ENCODE measurements around the gene TMF1. TPM values are rescaled to one million over a fixed set of nuclear protein-coding genes. Genes with fewer than 3 reads are reported as not detected.

Gene TMF1
- total and polyA plus RNA-seq, 2 experiments from 2014 or later, result 15.8 to 21.3 TPM

DNA sequence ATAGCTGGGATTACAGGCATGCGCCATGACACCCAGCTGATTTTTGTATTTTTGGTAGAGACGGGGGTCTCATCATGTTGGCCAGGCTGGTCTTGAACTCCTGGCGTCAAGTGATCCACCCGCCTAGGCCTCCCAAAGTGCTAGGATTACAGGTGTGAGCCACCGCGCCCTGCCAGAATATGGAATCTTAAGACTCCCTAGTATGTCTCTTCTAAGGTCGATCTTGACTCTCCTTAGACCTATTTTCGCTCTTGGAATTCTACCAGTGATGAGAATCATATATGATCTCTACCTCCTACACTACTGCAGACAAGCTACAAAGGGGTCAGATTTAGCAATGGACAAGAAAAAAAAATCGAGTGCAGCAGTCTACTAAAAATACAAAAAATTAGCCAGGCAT, 19.4 kb downstream of the TMF1 start:
- Histone ChIP-seq H3K4me1 (ENCODE audit: insufficient read depth) (no peaks in the 10 kb centered on the region), H2AFZ (no peak overlapping the region), H3F3A (replicated peaks; ENCODE audit: low read depth) (no peaks in the 10 kb centered on the region), H3K36me3 (ENCODE audit: insufficient read depth) (peaks cover 19% of the 10 kb centered on the region), H3K27ac (ENCODE audit: low read depth) (no peak overlapping the region), H3K4me3 (no peak overlapping the region), H3K27me3 (ENCODE audit: insufficient read depth) (no peaks in the 10 kb centered on the region), H4K20me1 (replicated peaks; ENCODE audit: insufficient read depth) (no peaks in the 10 kb centered on the region), H3K9me2 (ENCODE audit: insufficient read depth) (no peaks in the 10 kb centered on the region), H3K4me2 (no peak overlapping the region), H3K79me2 (replicated peaks; ENCODE audit: insufficient read depth) (no peaks in the 10 kb centered on the region)
- Mint-ChIP-seq H3K4me3 (no peak overlapping the region), H3K4me1 (no peaks in the 10 kb centered on the region), H3K27ac (no peak overlapping the region), H3K27me3 (ENCODE audit: insufficient read depth, low read depth, poor library complexity) (peaks cover 2% of the 10 kb centered on the region), H3K9me3 (no peaks in the 10 kb centered on the region), H3K36me3 (ENCODE audit: low read depth) (peaks cover 43% of the 10 kb centered on the region)
- no peak for TF ChIP-seq CREB1 (CRISPR knock-in tag; IDR thresholded peaks at IDR 0.05; ENCODE audit: low read depth)
- DNase-seq (ENCODE audit: low spot score) (no peak), ATAC-seq (no peak)

- Histone ChIP-seq H4K20me1 (replicated peaks; ENCODE audit: insufficient read depth) (no peaks in the 10 kb centered on the region), H3K79me2 (replicated peaks; ENCODE audit: insufficient read depth) (no peaks in the 10 kb centered on the region), H2AFZ (no peak overlapping the region), H3K27me3 (ENCODE audit: insufficient read depth) (no peaks in the 10 kb centered on the region), H3K4me1 (ENCODE audit: insufficient read depth) (no peaks in the 10 kb centered on the region), H3K27ac (ENCODE audit: low read depth) (no peak overlapping the region), H3K9me2 (ENCODE audit: insufficient read depth) (no peaks in the 10 kb centered on the region), H3K4me2 (no peak overlapping the region), H3K36me3 (ENCODE audit: insufficient read depth) (peaks cover 24% of the 10 kb centered on the region), H3F3A (replicated peaks; ENCODE audit: low read depth) (no peaks in the 10 kb centered on the region), H3K4me3 (no peak overlapping the region)
- peaks cover 45% of the 10 kb centered on the region for H3K36me3 Mint-ChIP-seq (ENCODE audit: low read depth)
- no peak overlapping the region for H3K27ac Mint-ChIP-seq
- no peaks in the 10 kb centered on the region for H3K4me1 Mint-ChIP-seq
- no peak for DNase-seq (ENCODE audit: low spot score)
- no peaks in the 10 kb centered on the region for H3K9me3 Mint-ChIP-seq
- H3K27me3 Mint-ChIP-seq (ENCODE audit: insufficient read depth, low read depth, poor library complexity), result peaks cover 2% of the 10 kb centered on the region
- ATAC-seq, result no peak
- no peak overlapping the region for H3K4me3 Mint-ChIP-seq
- TF ChIP-seq STAT1 (IDR thresholded peaks at IDR 0.05; ENCODE audit: unreplicated experiment) (no peak), CREB1 (CRISPR knock-in tag; IDR thresholded peaks at IDR 0.05; ENCODE audit: low read depth) (no peak), ZNF331 (CRISPR knock-in tag; IDR thresholded peaks at IDR 0.05; ENCODE audit: low read depth) (no peak), JUNB (IDR thresholded peaks at IDR 0.05; ENCODE audit: unreplicated experiment) (no peak), ZNF462 (CRISPR knock-in tag; IDR thresholded peaks at IDR 0.05) (no peak), ZNF114 (CRISPR knock-in tag; IDR thresholded peaks at IDR 0.05) (no peak), EZH2 (IDR thresholded peaks at IDR 0.05; ENCODE audit: low read depth, unreplicated experiment) (no peak), EZH2phosphoT487 (IDR thresholded peaks at IDR 0.05; ENCODE audit: unreplicated experiment) (no peak)
- TF ChIP-seq, protein P1, sequence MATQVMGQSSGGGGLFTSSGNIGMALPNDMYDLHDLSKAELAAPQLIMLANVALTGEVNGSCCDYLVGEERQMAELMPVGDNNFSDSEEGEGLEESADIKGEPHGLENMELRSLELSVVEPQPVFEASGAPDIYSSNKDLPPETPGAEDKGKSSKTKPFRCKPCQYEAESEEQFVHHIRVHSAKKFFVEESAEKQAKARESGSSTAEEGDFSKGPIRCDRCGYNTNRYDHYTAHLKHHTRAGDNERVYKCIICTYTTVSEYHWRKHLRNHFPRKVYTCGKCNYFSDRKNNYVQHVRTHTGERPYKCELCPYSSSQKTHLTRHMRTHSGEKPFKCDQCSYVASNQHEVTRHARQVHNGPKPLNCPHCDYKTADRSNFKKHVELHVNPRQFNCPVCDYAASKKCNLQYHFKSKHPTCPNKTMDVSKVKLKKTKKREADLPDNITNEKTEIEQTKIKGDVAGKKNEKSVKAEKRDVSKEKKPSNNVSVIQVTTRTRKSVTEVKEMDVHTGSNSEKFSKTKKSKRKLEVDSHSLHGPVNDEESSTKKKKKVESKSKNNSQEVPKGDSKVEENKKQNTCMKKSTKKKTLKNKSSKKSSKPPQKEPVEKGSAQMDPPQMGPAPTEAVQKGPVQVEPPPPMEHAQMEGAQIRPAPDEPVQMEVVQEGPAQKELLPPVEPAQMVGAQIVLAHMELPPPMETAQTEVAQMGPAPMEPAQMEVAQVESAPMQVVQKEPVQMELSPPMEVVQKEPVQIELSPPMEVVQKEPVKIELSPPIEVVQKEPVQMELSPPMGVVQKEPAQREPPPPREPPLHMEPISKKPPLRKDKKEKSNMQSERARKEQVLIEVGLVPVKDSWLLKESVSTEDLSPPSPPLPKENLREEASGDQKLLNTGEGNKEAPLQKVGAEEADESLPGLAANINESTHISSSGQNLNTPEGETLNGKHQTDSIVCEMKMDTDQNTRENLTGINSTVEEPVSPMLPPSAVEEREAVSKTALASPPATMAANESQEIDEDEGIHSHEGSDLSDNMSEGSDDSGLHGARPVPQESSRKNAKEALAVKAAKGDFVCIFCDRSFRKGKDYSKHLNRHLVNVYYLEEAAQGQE (IDR thresholded peaks at IDR 0.05; ENCODE audit: unreplicated experiment), result no peak
- TF ChIP-seq, protein P2, sequence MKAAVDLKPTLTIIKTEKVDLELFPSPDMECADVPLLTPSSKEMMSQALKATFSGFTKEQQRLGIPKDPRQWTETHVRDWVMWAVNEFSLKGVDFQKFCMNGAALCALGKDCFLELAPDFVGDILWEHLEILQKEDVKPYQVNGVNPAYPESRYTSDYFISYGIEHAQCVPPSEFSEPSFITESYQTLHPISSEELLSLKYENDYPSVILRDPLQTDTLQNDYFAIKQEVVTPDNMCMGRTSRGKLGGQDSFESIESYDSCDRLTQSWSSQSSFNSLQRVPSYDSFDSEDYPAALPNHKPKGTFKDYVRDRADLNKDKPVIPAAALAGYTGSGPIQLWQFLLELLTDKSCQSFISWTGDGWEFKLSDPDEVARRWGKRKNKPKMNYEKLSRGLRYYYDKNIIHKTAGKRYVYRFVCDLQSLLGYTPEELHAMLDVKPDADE (IDR thresholded peaks at IDR 0.05), result no peak
Measured at GRCh38 chr3:69032142-69032541, 20.0 kb downstream of the TMF1 start.

Measured in GM23338 (cell line).